GM18502 (cell line): ENCODE measurements around the gene TCF23.
A peak's percentile ranks its signal among the peaks of the same experiment; 100 is the strongest.

Experiments used
- ATAC-seq: cut with Tn5 transposase; IDR thresholded peaks from one replicate; pipeline ENCODE4 v1.9.1; 2021; ENCODE audit warnings: mild to moderate bottlenecking; ENCODE audit not compliant: unreplicated experiment, poor library complexity

Gene TCF23

DNA sequence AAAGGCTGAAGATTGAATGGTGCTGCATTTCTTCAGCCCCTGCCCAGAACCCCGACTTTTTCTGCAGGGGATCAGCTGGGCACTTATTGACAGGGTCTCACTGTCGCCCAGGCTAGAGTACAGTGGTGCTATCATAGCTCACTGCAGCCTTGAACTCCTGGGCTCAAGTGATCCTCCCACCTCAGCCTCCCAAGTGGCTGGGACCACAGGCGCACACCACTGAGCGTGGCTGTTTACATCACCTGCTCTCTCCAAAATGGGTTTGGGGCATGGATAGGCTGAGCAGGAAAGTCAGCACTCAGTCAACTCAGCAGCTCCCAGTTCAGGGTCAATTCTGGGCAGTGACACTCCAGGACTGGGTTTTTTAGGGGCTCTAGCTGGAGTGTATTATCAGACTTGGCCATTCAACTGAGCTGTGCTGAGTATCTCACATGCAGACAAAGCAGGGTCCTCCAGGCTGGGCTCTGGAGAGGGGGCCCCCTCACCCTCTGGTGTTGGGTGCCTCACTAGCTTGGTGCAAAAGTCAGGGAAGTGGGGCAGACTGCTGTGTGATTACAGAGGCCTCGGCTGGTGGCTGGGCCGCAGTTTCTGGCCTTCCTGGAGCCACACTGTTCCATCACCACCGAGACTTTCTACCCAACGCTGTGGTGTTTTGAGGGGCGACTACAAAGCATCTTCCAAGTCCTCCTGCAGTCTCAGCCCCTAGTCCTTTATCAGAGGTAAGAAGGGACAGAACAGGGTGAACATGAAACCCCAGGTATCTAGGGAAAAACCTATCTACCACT lies 20.7 kb upstream of the TCF23 start:
- ATAC-seq: no peak

DNA sequence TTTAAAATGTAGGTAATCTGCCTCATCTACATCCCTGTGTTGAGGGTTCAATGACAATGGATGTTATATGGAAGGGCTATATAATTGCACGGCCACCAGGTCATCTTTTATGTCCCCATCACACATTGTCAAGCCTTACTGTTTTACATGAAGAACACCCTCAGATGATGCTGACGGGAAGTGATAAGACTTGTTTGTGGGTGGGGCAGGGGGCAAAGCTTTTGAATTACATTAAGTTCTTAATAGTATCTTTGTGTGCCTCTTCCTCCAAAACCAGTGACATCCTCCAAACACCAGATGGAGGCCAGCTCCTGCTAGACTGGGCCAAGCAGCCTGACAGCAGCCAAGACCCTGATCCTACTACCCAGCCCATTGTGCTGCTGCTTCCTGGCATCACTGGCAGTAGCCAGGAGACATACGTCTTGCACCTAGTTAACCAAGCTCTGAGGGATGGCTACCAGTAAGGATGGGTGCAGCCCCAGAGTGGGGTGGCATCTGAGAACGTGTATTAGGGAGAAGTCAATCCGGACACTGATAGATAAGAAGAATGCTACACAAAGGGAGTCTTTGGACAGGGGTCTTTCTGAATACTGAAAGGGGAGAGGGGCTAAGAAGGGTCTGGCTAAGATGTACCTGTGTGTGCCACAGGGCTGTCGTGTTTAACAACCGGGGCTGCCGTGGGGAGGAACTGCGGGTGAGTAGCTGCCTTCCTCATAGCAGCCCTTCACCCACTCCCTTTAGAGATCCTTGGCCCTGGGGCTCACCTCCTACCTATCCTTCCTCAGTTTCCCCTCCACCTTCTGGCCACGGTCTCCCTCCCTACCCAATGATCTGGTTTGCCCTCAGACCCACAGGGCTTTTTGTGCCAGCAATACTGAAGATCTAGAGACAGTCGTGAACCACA lies 19.9 kb upstream of the TCF23 start:
- ATAC-seq: no peak

DNA sequence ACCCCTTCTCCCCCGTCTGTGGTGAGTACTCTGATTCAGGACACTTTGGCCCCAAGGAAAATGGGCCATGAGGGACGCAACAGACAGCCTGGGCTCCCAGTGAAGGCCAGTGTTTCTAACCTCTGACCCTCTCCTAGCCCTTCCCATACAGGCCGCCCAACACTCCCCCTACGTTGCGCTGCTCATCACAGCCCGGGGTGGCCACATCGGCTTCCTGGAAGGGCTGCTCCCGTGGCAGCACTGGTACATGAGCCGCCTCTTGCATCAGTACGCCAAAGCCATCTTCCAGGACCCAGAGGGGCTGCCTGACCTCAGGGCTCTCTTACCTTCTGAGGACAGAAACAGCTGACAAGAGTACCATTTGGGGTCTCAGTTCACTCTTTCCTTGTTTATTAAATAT lies 18.4 kb upstream of the TCF23 start:
- no peak for ATAC-seq

DNA sequence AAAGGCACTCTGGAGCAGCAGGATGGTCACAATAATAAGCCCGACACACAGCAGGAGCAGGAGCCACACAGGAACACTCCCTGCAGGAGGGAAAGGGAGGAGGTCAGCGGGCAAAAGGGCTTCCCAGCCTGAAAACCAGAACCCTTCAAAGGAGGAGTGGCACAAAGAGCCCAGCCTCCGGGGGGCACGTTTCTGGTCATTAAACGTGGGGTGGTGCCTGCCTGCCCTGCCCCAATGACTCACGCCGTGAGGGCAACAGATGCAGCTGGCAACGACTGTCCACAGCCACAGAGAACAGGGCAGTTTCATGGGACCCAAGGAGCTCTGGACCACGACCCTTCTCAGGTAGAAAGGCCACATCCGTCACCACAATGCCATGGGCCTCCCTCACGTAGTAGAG lies 17.4 kb upstream of the TCF23 start:
- ATAC-seq: no peak

DNA sequence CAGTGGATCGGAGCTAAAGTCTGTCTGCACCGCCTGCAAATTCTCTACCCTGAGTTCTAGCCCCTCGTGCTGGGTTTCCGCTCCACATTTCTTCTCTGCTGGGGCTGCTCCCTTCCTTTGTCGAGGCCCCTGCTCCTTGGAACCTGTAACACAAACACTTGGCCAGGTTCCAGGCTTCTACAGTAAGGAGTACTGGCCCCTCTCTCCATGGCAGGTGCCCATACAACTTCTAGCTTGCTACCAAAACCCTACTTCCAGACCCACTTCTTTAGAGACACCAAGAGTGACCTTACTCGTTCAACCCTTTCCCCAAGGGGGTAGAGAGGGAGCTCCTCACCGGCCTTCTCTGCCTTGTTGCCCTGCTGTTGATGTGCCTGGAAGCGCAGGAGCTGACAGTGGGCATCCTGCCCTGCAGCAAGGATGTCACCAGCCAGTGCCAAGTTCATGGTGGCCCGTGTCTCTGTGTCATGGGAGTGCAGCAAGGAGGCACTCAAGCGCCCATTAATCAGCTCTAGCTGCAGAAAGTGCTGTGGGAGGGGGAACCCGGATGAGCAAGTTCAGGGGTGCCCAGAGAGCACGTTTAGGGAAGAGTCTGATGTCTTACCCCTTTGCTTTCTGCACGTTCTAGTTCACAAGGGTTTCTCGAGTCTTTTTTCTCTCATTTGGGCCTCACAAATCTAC lies 15.5 kb upstream of the TCF23 start:
- no peak for ATAC-seq

DNA sequence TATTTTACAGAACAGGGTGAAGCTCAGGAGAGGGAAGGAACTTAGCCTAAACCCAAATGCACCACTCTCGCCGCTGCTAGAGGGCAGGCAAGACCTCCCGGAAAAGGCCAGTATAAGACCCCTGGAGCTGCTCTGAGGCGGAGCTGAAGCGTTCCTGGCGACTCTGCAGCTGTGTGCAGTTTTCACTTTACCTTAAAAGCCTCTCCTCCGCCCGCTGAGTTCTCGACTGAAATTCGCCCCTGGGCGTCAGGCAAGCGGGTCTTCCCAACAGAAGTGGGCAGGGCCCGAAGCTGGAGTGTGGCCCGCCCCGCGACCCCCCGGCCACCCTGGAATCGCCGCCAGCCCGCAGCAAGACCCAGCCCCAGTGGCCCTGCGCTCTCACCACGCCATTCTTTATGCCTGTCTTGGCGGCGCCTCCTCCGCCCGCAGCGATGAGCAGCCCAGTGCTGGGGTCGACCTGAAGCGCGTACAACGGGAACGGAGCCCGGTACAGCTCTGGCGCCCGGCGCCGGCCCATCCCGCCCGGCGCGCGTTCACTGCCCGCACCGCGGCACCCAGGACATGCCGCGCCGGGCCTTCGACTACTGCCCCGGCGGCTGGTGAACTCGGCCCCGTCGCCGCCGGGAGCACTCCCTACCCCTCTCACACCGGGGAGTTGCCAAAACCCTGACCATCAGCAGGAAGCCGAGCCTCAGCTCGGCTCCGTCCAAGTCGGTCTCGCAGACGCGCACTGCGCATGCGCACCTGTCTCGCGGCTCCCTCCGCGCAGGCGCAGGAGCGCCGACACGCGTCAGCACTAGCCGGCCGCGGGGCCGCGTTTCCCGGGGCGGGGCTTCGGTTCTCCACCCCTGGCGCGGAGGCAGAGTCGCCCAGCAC lies 14.7 kb upstream of the TCF23 start, which contains the start of gene PREB:
PREB (minus strand) TSS at position 732 of the 876 bp plus-strand sequence; CDS start at position 517, 215 bp downstream.
- peak; percentile 89 for ATAC-seq

DNA sequence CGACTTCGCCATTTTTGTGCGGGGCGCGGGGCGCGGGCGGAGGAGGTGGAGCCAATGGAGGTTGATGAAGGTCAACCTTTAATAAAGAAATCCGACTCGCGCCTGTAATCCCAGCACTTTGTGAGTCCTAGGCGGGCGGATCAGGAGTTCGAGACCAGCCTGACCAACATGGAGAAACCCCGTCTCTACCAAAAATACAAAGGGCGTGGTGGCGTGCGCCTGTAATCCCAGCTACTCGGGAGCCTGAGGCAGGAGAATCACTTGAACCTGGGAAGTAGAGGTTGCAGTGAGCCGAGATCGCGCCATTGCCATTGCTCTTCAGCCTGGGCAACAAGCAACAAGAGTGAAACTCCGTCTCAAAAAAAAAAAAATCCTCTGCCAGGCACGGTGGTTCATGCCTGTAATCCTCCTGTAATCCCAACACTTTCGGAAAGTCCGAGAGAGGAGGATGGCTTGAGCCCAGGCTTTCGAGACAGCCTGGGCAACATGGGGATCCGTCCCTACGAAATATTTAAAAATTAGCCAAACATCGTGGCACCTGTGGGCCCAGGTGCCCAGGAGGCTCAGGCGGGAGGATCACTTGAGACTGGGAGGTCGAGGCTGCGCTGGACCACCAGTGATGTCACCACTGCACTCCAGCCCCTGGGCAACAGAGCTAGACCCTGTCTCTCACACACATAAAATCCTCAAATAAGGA lies 13.9 kb upstream of the TCF23 start:
- no peak for ATAC-seq

DNA sequence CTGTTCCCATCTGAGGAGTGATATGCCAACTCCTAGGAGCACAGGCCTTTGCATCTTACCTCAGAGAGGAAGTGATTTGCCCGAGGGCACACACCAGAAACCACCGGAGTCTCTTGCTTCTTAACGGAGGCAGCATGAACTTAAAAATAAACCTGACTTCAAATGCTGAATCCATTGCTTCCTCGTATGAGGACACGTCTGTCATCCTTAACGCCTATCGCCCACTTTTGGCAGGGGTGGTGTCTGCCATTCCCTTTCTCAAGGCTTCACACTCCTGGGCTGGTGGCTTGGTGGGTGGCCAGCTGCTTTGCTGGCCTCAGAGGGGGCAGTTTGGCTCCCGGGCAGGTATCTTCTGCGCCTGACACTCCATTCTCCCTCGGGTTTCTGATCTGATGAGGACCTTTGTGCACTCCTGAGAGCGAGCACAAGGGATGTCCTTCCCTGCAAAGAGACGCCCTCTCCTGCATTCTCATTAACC lies 13.3 kb upstream of the TCF23 start:
- no peak for ATAC-seq

DNA sequence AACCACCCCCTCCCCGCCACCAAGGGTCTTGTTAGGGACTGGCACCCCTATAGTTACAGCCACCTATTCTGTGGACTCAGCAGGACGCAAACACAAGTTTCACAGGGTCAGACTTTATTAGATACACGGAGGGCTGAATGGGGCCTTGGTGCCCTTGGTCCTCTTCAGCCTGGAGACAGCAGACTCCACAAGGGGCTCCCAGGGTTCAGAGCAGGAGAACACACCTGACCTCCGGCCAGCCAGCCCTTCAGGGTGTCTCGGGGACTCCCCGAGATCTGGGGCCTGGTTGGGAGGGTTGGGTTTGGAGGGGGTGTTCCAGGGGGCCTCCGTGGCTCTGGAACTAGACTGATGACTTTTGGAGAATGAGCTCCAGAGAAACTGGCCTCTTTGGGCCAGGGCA lies 12.1 kb upstream of the TCF23 start:
- ATAC-seq: no peak

DNA sequence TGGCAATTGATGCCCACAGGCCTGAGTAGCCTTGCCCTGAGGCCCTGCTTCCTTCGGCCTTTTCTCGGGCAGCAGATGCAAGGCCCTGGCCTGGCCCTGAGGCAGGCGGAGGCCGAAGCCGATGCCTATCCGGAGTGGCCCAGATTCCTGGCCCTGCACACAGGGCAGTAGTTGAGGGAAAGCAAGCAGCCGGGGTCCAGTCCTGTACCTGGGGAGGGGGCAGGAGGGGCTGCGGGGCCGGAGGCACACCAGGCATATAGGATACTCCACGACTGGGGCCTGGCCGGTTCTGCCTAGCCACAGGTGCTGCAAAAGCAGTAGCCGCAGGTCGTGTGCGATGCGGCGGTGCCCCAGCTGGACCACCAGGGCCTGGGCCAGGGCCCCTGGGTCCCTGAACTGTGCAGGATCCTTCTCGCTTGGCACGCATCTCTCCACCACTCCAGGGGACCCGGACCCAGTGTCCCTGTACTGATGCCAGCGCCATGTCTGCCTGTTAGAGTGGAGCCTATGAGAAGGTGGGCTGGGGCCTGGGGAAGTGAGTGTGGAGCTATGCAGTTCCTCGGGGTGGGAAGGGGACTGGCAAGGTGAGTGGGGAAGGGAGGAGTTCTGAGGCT lies 11.4 kb upstream of the TCF23 start:
- no peak for ATAC-seq

DNA sequence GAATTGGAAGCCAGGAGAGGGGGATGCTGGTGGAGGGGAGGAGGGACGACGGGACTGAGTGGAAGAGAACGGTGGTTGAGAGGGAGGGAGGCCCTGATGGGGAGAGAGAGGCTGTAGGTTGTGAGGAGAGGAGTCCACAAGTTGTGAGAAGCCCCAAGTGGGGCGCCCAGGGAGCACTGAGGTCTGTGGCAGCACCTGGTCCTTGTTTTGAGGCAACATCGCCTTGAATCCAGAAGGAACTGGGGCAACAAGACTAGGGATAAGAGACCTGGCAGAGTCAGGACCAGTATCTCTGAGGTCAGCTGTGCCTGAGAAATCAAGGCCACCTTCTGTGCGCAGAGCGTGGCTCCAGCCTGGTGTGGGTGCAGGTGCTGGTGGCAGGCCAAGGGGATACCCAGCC lies 10.7 kb upstream of the TCF23 start:
- no peak for ATAC-seq

DNA sequence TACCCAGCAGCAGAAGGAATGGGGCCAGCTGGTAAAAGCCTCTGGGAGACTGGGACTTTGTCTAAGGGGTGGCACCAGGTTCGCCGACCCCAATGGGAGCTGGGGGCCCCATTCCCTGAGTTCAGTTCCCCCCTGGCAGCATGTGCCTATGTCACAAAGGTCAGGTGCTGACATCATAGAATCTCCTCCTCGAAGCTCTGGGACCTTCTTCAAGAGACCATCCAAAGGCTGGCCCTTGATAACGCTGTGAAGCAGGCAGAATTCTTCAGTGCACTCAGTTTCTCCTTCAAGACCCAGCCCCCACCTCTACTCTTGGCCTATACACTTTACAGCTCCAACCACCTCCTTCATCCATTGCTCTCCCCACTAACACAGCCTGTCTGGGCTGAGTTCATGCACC lies 9.5 kb upstream of the TCF23 start, which contains the start of gene PRR30:
PRR30 (minus strand) TSS at position 101 of the 400 bp plus-strand sequence. CDS start 1,081 bp downstream, outside the sequence.
- ATAC-seq: no peak

DNA sequence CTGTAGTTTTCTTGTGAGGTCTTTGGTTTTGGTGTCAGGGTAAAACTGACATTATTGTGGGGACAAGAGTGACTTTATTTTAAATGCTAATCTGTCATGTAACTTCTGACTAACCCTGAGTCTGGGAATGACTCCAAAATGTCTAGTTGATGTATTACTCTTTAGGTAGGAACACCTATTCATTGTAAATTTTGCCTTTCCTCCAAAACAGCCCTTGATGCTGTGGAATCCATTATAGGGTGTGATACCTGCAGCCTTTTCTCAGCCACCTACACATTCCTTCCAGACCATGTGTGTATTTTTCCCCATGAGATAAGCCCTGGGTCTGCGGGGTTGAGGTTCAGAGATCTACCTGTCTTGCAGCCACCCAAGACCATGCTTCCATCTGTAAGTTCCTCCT lies 5.5 kb upstream of the TCF23 start:
- ATAC-seq: no peak

DNA sequence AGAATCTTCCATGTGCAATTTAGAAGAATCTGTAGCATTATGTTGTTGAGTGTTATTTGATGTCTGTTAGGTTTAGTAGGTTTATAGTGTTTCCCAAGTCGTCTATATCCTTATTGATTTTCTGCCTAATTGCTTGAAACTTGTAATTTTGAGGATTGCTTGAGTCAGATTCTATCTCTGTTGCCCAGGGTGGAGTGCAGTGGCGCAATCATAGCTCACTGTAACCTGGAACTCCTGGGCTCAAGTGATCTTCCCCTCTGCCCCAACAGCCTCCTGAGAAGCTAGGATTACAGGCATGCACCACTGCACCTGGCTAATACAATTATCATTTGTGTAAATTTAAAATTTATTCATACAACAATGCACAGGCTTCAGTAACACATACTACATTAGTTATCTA lies 3.1 kb upstream of the TCF23 start:
- no peak for ATAC-seq

DNA sequence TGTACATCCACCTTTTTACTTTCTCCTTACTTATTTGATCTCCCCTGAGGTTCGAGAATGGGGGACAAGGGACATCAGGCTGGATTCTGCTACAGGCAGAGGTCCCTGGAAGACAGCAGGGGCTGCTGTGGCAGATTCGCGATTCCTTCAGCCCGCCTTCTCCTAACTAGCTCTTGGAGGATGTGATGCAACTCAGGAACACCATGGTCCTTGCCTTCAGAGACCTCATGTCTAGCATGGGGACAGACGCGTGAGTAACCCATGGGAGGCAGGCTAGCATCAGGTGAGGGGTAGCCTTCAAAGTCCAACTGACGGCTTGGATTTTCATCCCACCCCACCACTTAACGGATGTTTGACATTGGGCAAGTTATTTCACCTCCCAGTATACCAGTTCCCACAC lies 869 bp upstream of the TCF23 start:
- no peak for ATAC-seq

DNA sequence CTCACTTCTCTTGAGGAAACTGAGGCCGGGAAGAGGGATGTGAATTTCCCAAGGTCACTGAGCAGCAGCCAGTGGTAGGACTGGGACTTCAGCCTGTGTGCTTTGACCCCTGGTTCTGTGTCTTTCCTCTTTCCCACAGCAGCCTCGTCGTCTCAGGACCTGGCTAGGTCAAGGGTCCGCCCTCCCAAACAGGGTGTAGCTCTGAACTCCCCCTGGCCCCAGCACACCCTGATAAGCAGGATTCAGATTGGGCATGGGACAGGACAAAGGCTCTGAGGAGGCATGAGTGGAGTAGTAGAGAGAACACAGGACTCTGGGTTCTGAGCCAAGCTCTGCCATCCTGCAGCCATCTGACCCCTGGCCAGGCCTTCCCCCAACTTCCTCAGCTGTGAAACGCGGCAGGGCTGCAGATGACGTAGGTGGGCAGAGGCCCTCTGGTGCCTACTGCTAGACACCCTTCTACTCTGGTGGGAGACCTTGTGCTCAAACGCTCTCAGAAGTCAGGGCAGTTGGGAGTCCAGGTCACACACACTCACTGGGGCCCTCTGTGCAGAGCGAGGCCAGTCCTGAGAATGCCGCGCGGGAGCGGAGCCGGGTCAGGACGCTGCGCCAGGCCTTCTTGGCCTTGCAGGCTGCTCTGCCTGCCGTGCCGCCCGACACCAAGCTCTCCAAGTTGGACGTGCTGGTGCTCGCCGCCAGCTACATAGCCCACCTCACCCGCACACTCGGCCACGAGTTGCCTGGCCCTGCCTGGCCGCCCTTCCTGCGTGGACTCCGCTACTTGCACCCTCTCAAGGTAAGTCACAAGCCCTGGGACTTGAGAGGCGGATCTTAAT lies 984 bp downstream of the TCF23 start:
- ATAC-seq: no peak

DNA sequence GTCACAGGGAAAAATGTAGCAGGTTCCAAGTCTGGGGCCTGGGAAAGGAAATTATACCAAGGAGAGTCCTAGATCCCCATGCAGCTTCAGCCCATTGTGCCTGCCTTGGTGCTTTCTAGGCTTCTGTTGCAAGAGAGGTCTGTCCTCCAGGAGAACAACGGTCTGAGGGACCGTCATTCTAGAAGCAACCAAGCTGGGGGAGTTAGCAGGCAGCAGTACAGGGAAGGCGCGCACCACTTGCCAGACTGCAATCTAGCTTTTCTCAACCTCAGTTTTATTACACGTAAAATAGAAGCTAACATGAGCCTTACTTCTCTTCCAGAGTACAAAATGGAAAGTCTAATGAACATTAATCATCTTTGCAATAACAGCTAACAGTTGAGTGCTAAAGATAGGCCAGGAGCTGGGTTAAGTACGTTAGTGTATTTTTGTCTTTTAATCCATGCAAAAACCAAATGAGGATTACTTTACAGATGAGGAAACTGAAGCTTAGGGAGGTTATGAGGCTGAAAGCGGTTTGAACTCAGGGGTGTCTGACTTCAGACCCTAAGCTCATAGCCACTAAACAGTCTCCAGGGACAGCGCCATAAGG lies 1.9 kb downstream of the TCF23 start:
- ATAC-seq: no peak
